BLaER1 treated with 17β-estradiol and CSF1 and Interleukin-3, amounts not matched to agents 10 nM and 100 nM (cell line): Measurements from ENCODE around the gene NT5C2.

Experiments
- H3K27ac ChIP-seq, 11 experiments: shearing (Covaris generic); formaldehyde crosslinking; 2 replicates each; pipeline ENCODE4 v1.8.1; 2022
- H3K27me3 ChIP-seq, 11 experiments: shearing (Covaris generic); formaldehyde crosslinking; 2 replicates each; pipeline ENCODE4 v1.8.1; 2022
- H3K36me3 ChIP-seq, 11 experiments: shearing (Covaris generic); formaldehyde crosslinking; 2 replicates each; pipeline ENCODE4 v1.8.1; 2022
- H3K4me1 ChIP-seq, 10 experiments: shearing (Covaris generic); formaldehyde crosslinking; 2 replicates each; pipeline ENCODE4 v1.8.1; 2022
- H3K4me2 ChIP-seq, 11 experiments: shearing (Covaris generic); formaldehyde crosslinking; 2 replicates each; pipeline ENCODE4 v1.8.1; 2022
- H3K4me3 ChIP-seq, 10 experiments: shearing (Covaris generic); formaldehyde crosslinking; 2 replicates each; pipeline ENCODE4 v1.8.1; 2022
- H3K9ac ChIP-seq, 11 experiments: shearing (Covaris generic); formaldehyde crosslinking; 2 replicates each; pipeline ENCODE4 v1.8.1; 2022
- H3K9me3 ChIP-seq, 11 experiments: shearing (Covaris generic); formaldehyde crosslinking; replicated peaks in 1 of 11; 2 replicates each; pipeline ENCODE4 v1.8.1; 2022
- H4K20me1 ChIP-seq, 11 experiments: shearing (Covaris generic); formaldehyde crosslinking; 2 replicates each; pipeline ENCODE4 v1.8.1; 2022
- Cebpa-rat ChIP-seq, 11 experiments: shearing (Covaris generic); IDR thresholded peaks; 2 replicates each; pipeline ENCODE4 v1.8.1; 2022

Gene NT5C2

GRCh38 chr10:103038570-103038969 is 154.5 kb downstream of the NT5C2 start:
- no peaks in the 10 kb centered on the region for H3K36me3 ChIP-seq
- no peak overlapping the region for H3K9ac ChIP-seq
- H3K4me1 ChIP-seq: peaks cover 0 to 5% (median 0%) of the 10 kb centered on the region in 10 experiments; a peak in 2 of 20 replicates
- TF ChIP-seq Cebpa-rat (IDR thresholded peaks at IDR 0.05): no peak
- H3K9me3 ChIP-seq: no peaks in the 10 kb centered on the region
- H3K27me3 ChIP-seq: no peaks in the 10 kb centered on the region
- H3K4me2 ChIP-seq: no peak overlapping the region
- H3K4me3 ChIP-seq: no peak overlapping the region
- H3K27ac ChIP-seq: no peak overlapping the region
- no peaks in the 10 kb centered on the region for H4K20me1 ChIP-seq
